ENCODE measurements around the gene PGAP2. TPM values are rescaled to one million over a fixed set of nuclear protein-coding genes. Genes with fewer than 3 reads are reported as not detected.

Gene PGAP2
- total RNA-seq, 1 experiment from 2014 or later = 35.2 TPM

- Mint-ChIP-seq H3K27me3 (ENCODE audit: unreplicated experiment) (no peaks in the 10 kb centered on the region), H3K4me3 (ENCODE audit: low read depth, unreplicated experiment) (no peak overlapping the region), H3K27ac (ENCODE audit: unreplicated experiment) (no peak overlapping the region), H3K4me1 (ENCODE audit: low read depth, unreplicated experiment) (peaks cover 32% of the 10 kb centered on the region), H3K36me3 (ENCODE audit: insufficient read depth, unreplicated experiment) (no peaks in the 10 kb centered on the region), H3K9me3 (ENCODE audit: low read depth, unreplicated experiment) (no peaks in the 10 kb centered on the region)
- no peak for DNase-seq
- no TSS peak for BruUV-seq (replicated peaks)
- intact Hi-C loops (cut with micrococcal nuclease; ENCODE audit: unreplicated experiment) = no loop called here
- TF ChIP-seq, protein P1, sequence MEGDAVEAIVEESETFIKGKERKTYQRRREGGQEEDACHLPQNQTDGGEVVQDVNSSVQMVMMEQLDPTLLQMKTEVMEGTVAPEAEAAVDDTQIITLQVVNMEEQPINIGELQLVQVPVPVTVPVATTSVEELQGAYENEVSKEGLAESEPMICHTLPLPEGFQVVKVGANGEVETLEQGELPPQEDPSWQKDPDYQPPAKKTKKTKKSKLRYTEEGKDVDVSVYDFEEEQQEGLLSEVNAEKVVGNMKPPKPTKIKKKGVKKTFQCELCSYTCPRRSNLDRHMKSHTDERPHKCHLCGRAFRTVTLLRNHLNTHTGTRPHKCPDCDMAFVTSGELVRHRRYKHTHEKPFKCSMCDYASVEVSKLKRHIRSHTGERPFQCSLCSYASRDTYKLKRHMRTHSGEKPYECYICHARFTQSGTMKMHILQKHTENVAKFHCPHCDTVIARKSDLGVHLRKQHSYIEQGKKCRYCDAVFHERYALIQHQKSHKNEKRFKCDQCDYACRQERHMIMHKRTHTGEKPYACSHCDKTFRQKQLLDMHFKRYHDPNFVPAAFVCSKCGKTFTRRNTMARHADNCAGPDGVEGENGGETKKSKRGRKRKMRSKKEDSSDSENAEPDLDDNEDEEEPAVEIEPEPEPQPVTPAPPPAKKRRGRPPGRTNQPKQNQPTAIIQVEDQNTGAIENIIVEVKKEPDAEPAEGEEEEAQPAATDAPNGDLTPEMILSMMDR (IDR thresholded peaks at IDR 0.05; ENCODE audit: unreplicated experiment) = no peak
- CTCF ChIA-PET = interaction anchor here (1.4 kb wide), 1 partner anchor 21 kb away, joined by 3 read pairs; no protein-coding TSS in a partner anchor
Observed at GRCh38 chr11:3873712-3874349, 65.5 kb downstream of the PGAP2 start.

Other genes starting within 250 kb of the PGAP2 start
- not detected in 2 replicates for gene ART5, start 166.6 kb upstream of the PGAP2 start, total RNA-seq (2022)
- not detected in 2 replicates for gene ART1, start 163.4 kb upstream of the PGAP2 start, total RNA-seq (2022)
- 6.5 and 6.9 TPM in 2 replicates for gene CHRNA10, start 137.2 kb upstream of the PGAP2 start, total RNA-seq (2022)
- gene NUP98, start 11.0 kb upstream of the PGAP2 start, total RNA-seq (2022) = 114 and 126 TPM in 2 replicates
- gene RHOG, start 32.4 kb downstream of the PGAP2 start, total RNA-seq (2022) = 28.2 and 31.2 TPM in 2 replicates
- 53.7 and 60.1 TPM in 2 replicates for gene STIM1, start 47.1 kb downstream of the PGAP2 start, total RNA-seq (2022)

Measured in Calu3 (cell line).